ENCODE results near the gene ERCC1.
A peak's percentile ranks its signal among the peaks of the same experiment; 100 is the strongest.

Gene ERCC1

DNA sequence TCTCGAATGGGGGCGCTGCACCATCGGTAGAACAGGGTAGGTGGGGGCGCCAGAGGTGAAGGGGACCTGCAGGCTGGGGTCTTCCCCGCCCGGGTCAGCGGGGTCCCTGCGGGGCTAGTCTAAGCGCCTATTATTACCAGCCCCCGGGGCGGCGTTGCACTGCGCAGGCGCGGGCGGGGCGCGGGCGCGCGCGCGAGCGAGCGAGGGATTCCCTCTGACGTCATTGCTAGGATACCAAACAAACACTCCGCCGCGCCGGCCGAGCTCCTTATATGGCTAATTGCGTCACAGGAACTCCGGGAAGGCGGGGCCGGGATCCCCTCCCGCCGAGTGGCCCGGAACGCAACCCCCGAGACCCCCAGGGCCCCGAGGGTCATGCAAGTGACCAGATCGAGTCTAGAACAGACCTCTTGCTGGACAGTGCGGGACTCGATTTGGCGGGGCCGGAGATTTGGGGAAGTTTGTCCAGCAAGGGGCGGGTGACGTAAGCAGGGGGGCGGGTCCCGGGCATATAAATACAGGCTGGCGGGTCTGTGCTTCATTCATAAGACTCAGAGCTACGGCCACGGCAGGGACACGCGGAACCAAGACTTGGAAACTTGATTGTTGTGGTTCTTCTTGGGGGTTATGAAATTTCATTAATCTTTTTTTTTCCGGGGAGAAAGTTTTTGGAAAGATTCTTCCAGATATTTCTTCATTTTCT lies 43.9 kb upstream of the ERCC1 start, which contains the start of gene FOSB:
FOSB (plus strand) TSS at position 541 of the 703 bp plus-strand sequence. CDS start 591 bp downstream, outside the sequence.
- TF ChIP-seq EGR1 (IDR thresholded peaks at IDR 0.05) (no peak), TAF1 (IDR thresholded peaks at IDR 0.05; ENCODE audit: low read depth) (peak; percentile 65; the same call in 1 of the 2 replicates), ZBTB7A (IDR thresholded peaks at IDR 0.05; ENCODE audit: low read depth) (peak; percentile 72), CREB1 (IDR thresholded peaks at IDR 0.05; ENCODE audit: low read depth) (peak; percentile 95), CEBPB (IDR thresholded peaks at IDR 0.05) (peak; percentile 9; the same call in 1 of the 2 replicates), TEAD4 (IDR thresholded peaks at IDR 0.05) (peak; percentile 57), YY1 (IDR thresholded peaks at IDR 0.05; ENCODE audit: low read depth) (no peak), FOXM1 (IDR thresholded peaks at IDR 0.05; ENCODE audit: borderline replicate concordance, low read depth) (no peak), TCF12 (IDR thresholded peaks at IDR 0.05; ENCODE audit: low read depth) (peak; percentile 72)
- TF ChIP-seq, protein P1, sequence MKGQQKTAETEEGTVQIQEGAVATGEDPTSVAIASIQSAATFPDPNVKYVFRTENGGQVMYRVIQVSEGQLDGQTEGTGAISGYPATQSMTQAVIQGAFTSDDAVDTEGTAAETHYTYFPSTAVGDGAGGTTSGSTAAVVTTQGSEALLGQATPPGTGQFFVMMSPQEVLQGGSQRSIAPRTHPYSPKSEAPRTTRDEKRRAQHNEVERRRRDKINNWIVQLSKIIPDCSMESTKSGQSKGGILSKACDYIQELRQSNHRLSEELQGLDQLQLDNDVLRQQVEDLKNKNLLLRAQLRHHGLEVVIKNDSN (IDR thresholded peaks at IDR 0.05) = no peak
- TF ChIP-seq, protein P2, sequence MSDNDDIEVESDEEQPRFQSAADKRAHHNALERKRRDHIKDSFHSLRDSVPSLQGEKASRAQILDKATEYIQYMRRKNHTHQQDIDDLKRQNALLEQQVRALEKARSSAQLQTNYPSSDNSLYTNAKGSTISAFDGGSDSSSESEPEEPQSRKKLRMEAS (IDR thresholded peaks at IDR 0.05) = peak; percentile 32; the same call in 1 of the 2 replicates

DNA sequence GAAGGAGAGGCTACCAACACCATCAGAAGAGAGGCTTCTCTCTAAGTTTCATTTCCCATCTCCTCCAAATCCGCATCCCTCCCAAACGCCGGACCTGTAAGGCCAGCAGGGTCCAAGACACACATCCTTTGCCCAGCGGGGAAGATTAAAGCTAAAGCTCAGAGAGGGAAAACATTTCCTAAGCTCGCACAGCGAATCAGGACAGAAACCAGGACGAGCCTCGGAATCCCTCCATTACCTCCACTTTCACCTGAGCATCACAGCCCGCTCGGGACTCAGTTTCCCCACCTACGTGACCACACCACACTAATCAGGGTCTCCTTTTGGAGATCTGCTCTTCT lies 43.4 kb upstream of the ERCC1 start:
- TF ChIP-seq TEAD4 (IDR thresholded peaks at IDR 0.05) (no peak), EGR1 (IDR thresholded peaks at IDR 0.05) (no peak), TCF12 (IDR thresholded peaks at IDR 0.05; ENCODE audit: low read depth) (no peak), YY1 (IDR thresholded peaks at IDR 0.05; ENCODE audit: low read depth) (no peak), EP300 (IDR thresholded peaks at IDR 0.05; ENCODE audit: borderline replicate concordance) (no peak), RAD21 (IDR thresholded peaks at IDR 0.05; ENCODE audit: low read depth) (no peak), NFIC (IDR thresholded peaks at IDR 0.05) (no peak), CEBPB (IDR thresholded peaks at IDR 0.05) (no peak), CREB1 (IDR thresholded peaks at IDR 0.05; ENCODE audit: low read depth) (no peak), ZBTB7A (IDR thresholded peaks at IDR 0.05; ENCODE audit: low read depth) (no peak), FOXM1 (IDR thresholded peaks at IDR 0.05; ENCODE audit: borderline replicate concordance, low read depth) (no peak), TAF1 (IDR thresholded peaks at IDR 0.05; ENCODE audit: low read depth) (no peak)
- TF ChIP-seq, protein P1 (IDR thresholded peaks at IDR 0.05) = no peak
- TF ChIP-seq, protein P3, sequence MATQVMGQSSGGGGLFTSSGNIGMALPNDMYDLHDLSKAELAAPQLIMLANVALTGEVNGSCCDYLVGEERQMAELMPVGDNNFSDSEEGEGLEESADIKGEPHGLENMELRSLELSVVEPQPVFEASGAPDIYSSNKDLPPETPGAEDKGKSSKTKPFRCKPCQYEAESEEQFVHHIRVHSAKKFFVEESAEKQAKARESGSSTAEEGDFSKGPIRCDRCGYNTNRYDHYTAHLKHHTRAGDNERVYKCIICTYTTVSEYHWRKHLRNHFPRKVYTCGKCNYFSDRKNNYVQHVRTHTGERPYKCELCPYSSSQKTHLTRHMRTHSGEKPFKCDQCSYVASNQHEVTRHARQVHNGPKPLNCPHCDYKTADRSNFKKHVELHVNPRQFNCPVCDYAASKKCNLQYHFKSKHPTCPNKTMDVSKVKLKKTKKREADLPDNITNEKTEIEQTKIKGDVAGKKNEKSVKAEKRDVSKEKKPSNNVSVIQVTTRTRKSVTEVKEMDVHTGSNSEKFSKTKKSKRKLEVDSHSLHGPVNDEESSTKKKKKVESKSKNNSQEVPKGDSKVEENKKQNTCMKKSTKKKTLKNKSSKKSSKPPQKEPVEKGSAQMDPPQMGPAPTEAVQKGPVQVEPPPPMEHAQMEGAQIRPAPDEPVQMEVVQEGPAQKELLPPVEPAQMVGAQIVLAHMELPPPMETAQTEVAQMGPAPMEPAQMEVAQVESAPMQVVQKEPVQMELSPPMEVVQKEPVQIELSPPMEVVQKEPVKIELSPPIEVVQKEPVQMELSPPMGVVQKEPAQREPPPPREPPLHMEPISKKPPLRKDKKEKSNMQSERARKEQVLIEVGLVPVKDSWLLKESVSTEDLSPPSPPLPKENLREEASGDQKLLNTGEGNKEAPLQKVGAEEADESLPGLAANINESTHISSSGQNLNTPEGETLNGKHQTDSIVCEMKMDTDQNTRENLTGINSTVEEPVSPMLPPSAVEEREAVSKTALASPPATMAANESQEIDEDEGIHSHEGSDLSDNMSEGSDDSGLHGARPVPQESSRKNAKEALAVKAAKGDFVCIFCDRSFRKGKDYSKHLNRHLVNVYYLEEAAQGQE (IDR thresholded peaks at IDR 0.05; ENCODE audit: low read depth) = no peak
- TF ChIP-seq, protein P2 (IDR thresholded peaks at IDR 0.05) = no peak

DNA sequence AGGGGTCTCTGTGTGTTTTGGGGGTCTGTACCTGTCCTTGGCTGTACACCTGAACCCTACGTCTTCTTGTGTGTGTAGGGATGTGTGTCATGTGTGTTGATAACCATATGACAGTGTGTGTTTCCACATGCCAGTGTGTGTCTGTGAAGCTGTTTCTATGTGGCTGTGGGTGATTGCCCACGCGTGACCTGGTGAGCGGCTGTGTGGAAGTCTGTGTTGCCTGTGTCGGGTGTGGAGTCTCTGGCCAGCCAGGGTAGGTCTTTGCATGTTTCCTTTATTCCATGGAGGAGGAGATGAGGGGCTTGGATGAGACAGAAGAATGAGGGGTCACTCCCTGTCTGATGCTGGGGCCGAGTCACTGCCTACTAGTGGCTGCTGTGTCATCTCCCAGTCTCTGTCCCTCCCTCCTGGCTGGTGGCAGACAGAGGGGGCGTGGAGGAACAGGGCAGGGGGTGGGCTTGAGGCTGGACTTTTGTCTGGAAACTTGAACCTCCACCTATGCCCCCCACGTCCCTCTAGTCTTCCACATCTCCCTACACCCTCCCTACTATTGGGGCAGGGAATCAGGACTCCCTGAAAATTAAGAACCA lies 41.2 kb upstream of the ERCC1 start:
- TF ChIP-seq CEBPB (IDR thresholded peaks at IDR 0.05) = no peak
- TF ChIP-seq, protein P3 (IDR thresholded peaks at IDR 0.05; ENCODE audit: low read depth) = no peak
- no peak for TF ChIP-seq FOXM1 (IDR thresholded peaks at IDR 0.05; ENCODE audit: borderline replicate concordance, low read depth)
- TF ChIP-seq, protein P2 (IDR thresholded peaks at IDR 0.05) = no peak
- no peak for TF ChIP-seq NFIC (IDR thresholded peaks at IDR 0.05)
- TF ChIP-seq TCF12 (IDR thresholded peaks at IDR 0.05; ENCODE audit: low read depth) = no peak
- no peak for TF ChIP-seq ZBTB7A (IDR thresholded peaks at IDR 0.05; ENCODE audit: low read depth)
- no peak for TF ChIP-seq TEAD4 (IDR thresholded peaks at IDR 0.05)
- TF ChIP-seq, protein P1 (IDR thresholded peaks at IDR 0.05) = no peak

DNA sequence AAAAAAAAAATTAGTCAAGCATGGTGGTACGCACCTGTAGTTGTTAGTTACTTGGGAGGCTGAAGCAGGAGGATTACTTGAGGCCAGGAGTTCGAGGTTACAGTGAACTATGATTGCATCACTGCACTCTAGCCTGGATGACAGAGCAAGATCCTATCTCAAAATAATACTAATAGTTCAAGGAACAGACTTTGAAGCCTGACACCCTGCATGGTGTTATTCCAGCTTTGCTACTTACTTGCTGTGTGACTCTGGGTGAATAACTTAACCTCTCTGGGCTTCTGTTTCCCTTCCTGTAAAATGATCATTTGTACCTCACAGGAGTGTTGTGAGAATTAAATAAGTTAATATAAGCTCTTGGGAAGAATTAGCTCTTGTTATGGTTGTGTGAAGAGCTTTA lies 40.6 kb upstream of the ERCC1 start:
- TF ChIP-seq YY1 (IDR thresholded peaks at IDR 0.05; ENCODE audit: low read depth) (no peak), RAD21 (IDR thresholded peaks at IDR 0.05; ENCODE audit: low read depth) (no peak), TEAD4 (IDR thresholded peaks at IDR 0.05) (no peak), EGR1 (IDR thresholded peaks at IDR 0.05) (no peak), ZBTB7A (IDR thresholded peaks at IDR 0.05; ENCODE audit: low read depth) (no peak), CEBPB (IDR thresholded peaks at IDR 0.05) (no peak), NFIC (IDR thresholded peaks at IDR 0.05) (no peak), EP300 (IDR thresholded peaks at IDR 0.05; ENCODE audit: borderline replicate concordance) (no peak), TCF12 (IDR thresholded peaks at IDR 0.05; ENCODE audit: low read depth) (no peak), TAF1 (IDR thresholded peaks at IDR 0.05; ENCODE audit: low read depth) (no peak), FOXM1 (IDR thresholded peaks at IDR 0.05; ENCODE audit: borderline replicate concordance, low read depth) (no peak), CREB1 (IDR thresholded peaks at IDR 0.05; ENCODE audit: low read depth) (no peak)
- TF ChIP-seq, protein P3 (IDR thresholded peaks at IDR 0.05; ENCODE audit: low read depth) = no peak
- TF ChIP-seq, protein P1 (IDR thresholded peaks at IDR 0.05) = no peak
- TF ChIP-seq, protein P2 (IDR thresholded peaks at IDR 0.05) = no peak
